ES-I3 (cell line): ENCODE measurements around the gene RCAN1.

Experiments
- H3K36me3 ChIP-seq: 2 replicates; pipeline ENCODE4 v1.6.1; 2013; ENCODE audit warnings: mild to moderate bottlenecking, low read length, control low read depth, moderate library complexity; ENCODE audit not compliant: insufficient read depth
- H3K4me1 ChIP-seq: 2 replicates; pipeline ENCODE4 v1.6.1; 2013; ENCODE audit warnings: mild to moderate bottlenecking, control low read depth, low read length; ENCODE audit not compliant: insufficient read depth
- H3K9ac ChIP-seq: 2 replicates; pipeline ENCODE4 v1.6.1; 2013; ENCODE audit warnings: low read depth, mild to moderate bottlenecking, low read length, moderate library complexity
- H3K9me3 ChIP-seq: 2 replicates; pipeline ENCODE4 v1.6.1; 2013; ENCODE audit warnings: mild to moderate bottlenecking, low read length, moderate library complexity; ENCODE audit not compliant: control insufficient read depth, insufficient read depth

The RCAN1 gene

GRCh38 chr21:34614628-34615486, at the start of gene RCAN1:
Gene RCAN1 (minus strand): TSS chr21:34615113. CDS start chr21:34615011, 102 bp downstream.
- Histone ChIP-seq H3K36me3 (no peaks in the 10 kb centered on the region), H3K9ac (peak within 1 kb of the TSS; percentile 58; the same call in 1 of the 2 replicates), H3K9me3 (no peaks in the 10 kb centered on the region), H3K4me1 (no peaks in the 10 kb centered on the region)

GRCh38 chr21:34661848-34662247, 46.9 kb upstream of the RCAN1 start:
- Histone ChIP-seq H3K4me1 (no peaks in the 10 kb centered on the region), H3K9me3 (no peaks in the 10 kb centered on the region), H3K36me3 (no peaks in the 10 kb centered on the region), H3K9ac (no peak overlapping the region)

- no peak overlapping the region for H3K9ac ChIP-seq
- no peaks in the 10 kb centered on the region for H3K4me1 ChIP-seq
- no peaks in the 10 kb centered on the region for H3K36me3 ChIP-seq
- peaks cover 12% of the 10 kb centered on the region; the same call in 1 of the 2 replicates for H3K9me3 ChIP-seq
Observed at GRCh38 chr21:34653522-34653921, 38.6 kb upstream of the RCAN1 start.

- Histone ChIP-seq H3K4me1 (no peaks in the 10 kb centered on the region), H3K9me3 (peaks cover 12% of the 10 kb centered on the region; the same call in 1 of the 2 replicates), H3K9ac (no peak overlapping the region), H3K36me3 (no peaks in the 10 kb centered on the region)
Observed at GRCh38 chr21:34651642-34652041, 36.7 kb upstream of the RCAN1 start.

- Histone ChIP-seq H3K9me3 (peaks cover 12% of the 10 kb centered on the region; the same call in 1 of the 2 replicates), H3K9ac (no peak overlapping the region), H3K4me1 (no peaks in the 10 kb centered on the region), H3K36me3 (no peaks in the 10 kb centered on the region)
Observed at GRCh38 chr21:34650861-34651431, 36.0 kb upstream of the RCAN1 start.

GRCh38 chr21:34649400-34649799, 34.5 kb upstream of the RCAN1 start:
- Histone ChIP-seq H3K36me3 (no peaks in the 10 kb centered on the region), H3K9me3 (peaks cover 12% of the 10 kb centered on the region; the same call in 1 of the 2 replicates), H3K9ac (no peak overlapping the region), H3K4me1 (no peaks in the 10 kb centered on the region)

GRCh38 chr21:34648739-34649297, 33.9 kb upstream of the RCAN1 start:
- no peak overlapping the region for H3K9ac ChIP-seq
- H3K4me1 ChIP-seq = no peaks in the 10 kb centered on the region
- peaks cover 12% of the 10 kb centered on the region; the same call in 1 of the 2 replicates for H3K9me3 ChIP-seq
- no peaks in the 10 kb centered on the region for H3K36me3 ChIP-seq

- H3K36me3 ChIP-seq = no peaks in the 10 kb centered on the region
- H3K4me1 ChIP-seq = no peaks in the 10 kb centered on the region
- H3K9ac ChIP-seq = no peak overlapping the region
- H3K9me3 ChIP-seq = peaks cover 12% of the 10 kb centered on the region; the same call in 1 of the 2 replicates
Observed at GRCh38 chr21:34647555-34647954, 32.6 kb upstream of the RCAN1 start.

- Histone ChIP-seq H3K9ac (no peak overlapping the region), H3K36me3 (no peaks in the 10 kb centered on the region), H3K9me3 (no peaks in the 10 kb centered on the region), H3K4me1 (no peaks in the 10 kb centered on the region)
Observed at GRCh38 chr21:34644825-34645224, 29.9 kb upstream of the RCAN1 start.

GRCh38 chr21:34642211-34643075, 27.5 kb upstream of the RCAN1 start:
- Histone ChIP-seq H3K9ac (no peak overlapping the region), H3K36me3 (no peaks in the 10 kb centered on the region), H3K9me3 (no peaks in the 10 kb centered on the region), H3K4me1 (no peaks in the 10 kb centered on the region)

- Histone ChIP-seq H3K4me1 (no peaks in the 10 kb centered on the region), H3K9ac (no peak overlapping the region), H3K9me3 (no peaks in the 10 kb centered on the region), H3K36me3 (no peaks in the 10 kb centered on the region)
Observed at GRCh38 chr21:34640858-34641257, 25.9 kb upstream of the RCAN1 start.

GRCh38 chr21:34639882-34640788, 25.2 kb upstream of the RCAN1 start:
- no peaks in the 10 kb centered on the region for H3K4me1 ChIP-seq
- H3K36me3 ChIP-seq = no peaks in the 10 kb centered on the region
- no peaks in the 10 kb centered on the region for H3K9me3 ChIP-seq
- H3K9ac ChIP-seq = no peak overlapping the region

GRCh38 chr21:34639250-34639649, 24.3 kb upstream of the RCAN1 start:
- H3K36me3 ChIP-seq = no peaks in the 10 kb centered on the region
- no peaks in the 10 kb centered on the region for H3K4me1 ChIP-seq
- H3K9ac ChIP-seq = no peak overlapping the region

More at GRCh38 chr21:34639250-34639649, 24.3 kb upstream of the RCAN1 start:
- no peaks in the 10 kb centered on the region for H3K9me3 ChIP-seq
